HG03139 (cell line): ENCODE data around the gene MAD2L2.

Experiments used
- ATAC-seq: cut with Tn5 transposase; IDR thresholded peaks from one replicate; pipeline ENCODE4 v1.9.1; 2021; ENCODE audit not compliant: unreplicated experiment

The MAD2L2 gene

GRCh38 chr1:11638121-11638520 is 42.8 kb downstream of the MAD2L2 start:
- ATAC-seq, result no peak

GRCh38 chr1:11634365-11635192 is 46.4 kb downstream of the MAD2L2 start:
- ATAC-seq, result no peak

DNA sequence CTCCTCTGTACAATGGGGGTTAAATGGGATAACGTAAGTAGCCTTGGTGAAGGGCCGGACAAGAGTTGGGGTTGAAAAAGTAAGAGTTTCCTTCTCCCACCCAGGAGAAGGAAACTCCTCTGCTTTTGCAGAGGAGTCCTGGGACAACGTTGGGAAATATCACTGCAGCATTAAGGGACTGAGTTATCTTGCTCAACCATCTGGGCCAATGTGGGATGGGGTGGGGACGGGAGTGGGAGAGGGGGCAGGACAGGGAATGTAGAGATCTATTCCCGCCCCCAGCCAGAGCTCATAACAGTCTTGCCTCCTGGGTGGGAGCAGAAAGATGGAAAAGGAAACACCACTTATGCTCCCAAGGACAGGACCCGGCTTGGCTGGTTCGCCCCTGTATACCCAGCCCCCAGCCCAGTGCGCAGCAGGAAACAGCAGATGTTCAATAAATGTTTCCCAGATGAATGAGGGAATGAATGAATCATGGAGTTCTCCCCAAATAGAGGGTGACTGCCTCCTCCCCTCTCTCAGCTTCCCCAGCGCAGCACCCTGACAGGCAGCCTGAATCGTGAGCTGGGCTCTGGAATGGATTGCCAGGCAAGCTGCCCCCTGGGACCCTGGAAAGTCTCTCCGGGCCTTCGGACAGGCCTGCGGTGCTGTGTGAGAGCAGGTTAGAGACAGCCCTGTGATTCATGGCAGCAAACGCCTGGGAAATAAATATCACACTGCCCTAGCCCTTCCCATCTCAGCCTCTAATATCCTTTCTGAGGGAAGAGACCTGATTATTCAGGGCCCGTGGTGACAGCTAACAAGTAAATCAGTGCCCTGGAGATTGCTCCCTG is 51.5 kb downstream of the MAD2L2 start:
- no peak for ATAC-seq

GRCh38 chr1:11628767-11629166 is 52.2 kb downstream of the MAD2L2 start:
- no peak for ATAC-seq

DNA sequence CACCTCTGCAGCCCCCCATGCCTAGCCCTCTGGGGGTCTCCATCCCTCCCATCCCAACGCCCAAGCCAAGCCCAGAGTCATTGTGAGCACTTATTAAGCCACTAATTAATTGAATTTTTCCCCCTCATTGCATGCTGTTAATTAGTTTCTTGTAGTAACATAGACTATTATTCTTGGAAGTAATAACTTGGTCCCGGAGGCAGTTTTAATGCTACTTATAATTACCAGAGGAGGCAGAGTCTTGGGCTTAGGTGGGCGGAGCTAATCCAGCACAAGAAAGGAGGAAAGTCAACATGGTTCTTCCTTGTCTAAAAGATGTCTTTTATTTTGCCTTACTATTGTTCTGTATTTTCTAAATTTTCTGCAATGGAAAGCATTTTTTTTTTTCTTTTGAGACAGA is 54.4 kb downstream of the MAD2L2 start:
- no peak for ATAC-seq
